Skin of body (tissue), 2 donors: ENCODE data around the gene TMEM59. TPM values are rescaled to one million over a fixed set of nuclear protein-coding genes. Genes with fewer than 3 reads are reported as not detected.
"Not testable (repeated sequence)": the region's sequence is repeated elsewhere in the genome, so short reads cannot be mapped to it uniquely, and the experiment has no call there.

Experiments used
- DNase-seq: peaks from one replicate; lab custom pipeline; 2025; lab: John Stamatoyannopoulos, UW
- total RNA-seq: library from RNA; depleted of rRNA; stranded (reverse); fragments of >200 nt; gene quantifications from one replicate; pipeline ENCODE4 v1.2.3, GENCODE V29; 2014

The TMEM59 gene
- total RNA-seq, 1 donor from 2014 or later, result 185 TPM

- DNase-seq, result no peak
Observed at GRCh38 chr1:54053745-54054437, 887 bp upstream of the TMEM59 start.

- DNase-seq, result no peak
Observed at GRCh38 chr1:54052431-54052933, 522 bp downstream of the TMEM59 start.

GRCh38 chr1:54051933-54052430, 1.0 kb downstream of the TMEM59 start:
- peak; percentile 33 for DNase-seq

GRCh38 chr1:54050435-54050834, 2.6 kb downstream of the TMEM59 start:
- not testable (repeated sequence) for DNase-seq

GRCh38 chr1:54047384-54048305, 5.4 kb downstream of the TMEM59 start:
- no peak for DNase-seq

GRCh38 chr1:54046671-54047383, 6.2 kb downstream of the TMEM59 start:
- DNase-seq, result no peak

- no peak for DNase-seq
Observed at GRCh38 chr1:54045496-54045895, 7.5 kb downstream of the TMEM59 start.

- no peak for DNase-seq
Observed at GRCh38 chr1:54041806-54042205, 11.2 kb downstream of the TMEM59 start.

GRCh38 chr1:54037476-54037875, 15.5 kb downstream of the TMEM59 start:
- DNase-seq, result no peak

- DNase-seq, result no peak
Observed at GRCh38 chr1:54028306-54029251, 24.4 kb downstream of the TMEM59 start.

- no peak for DNase-seq
Observed at GRCh38 chr1:54027848-54028247, 25.2 kb downstream of the TMEM59 start.

- not testable (repeated sequence) for DNase-seq
Observed at GRCh38 chr1:54024811-54025210, 28.2 kb downstream of the TMEM59 start.

- no peak for DNase-seq
Observed at GRCh38 chr1:54024358-54024757, 28.6 kb downstream of the TMEM59 start.

- DNase-seq, result not testable (repeated sequence)
Observed at GRCh38 chr1:54019562-54020176, 33.3 kb downstream of the TMEM59 start.

- no peak for DNase-seq
Observed at GRCh38 chr1:54018635-54019034, 34.4 kb downstream of the TMEM59 start.

GRCh38 chr1:54017979-54018378, 35.0 kb downstream of the TMEM59 start, which contains the start of gene LDLRAD1:
TSS of gene LDLRAD1 (minus strand) at chr1:54018186. CDS start at chr1:54018112, 74 bp downstream.
- DNase-seq, result no peak

- DNase-seq, result no peak
Observed at GRCh38 chr1:54016343-54017282, 36.4 kb downstream of the TMEM59 start.

GRCh38 chr1:54014009-54014629, 38.9 kb downstream of the TMEM59 start:
- no peak for DNase-seq
